CD1c-positive myeloid dendritic cell (primary cell): Measurements from ENCODE around the gene TMEM151B.
A peak's percentile ranks its signal among the peaks of the same experiment; 100 is the strongest.

Source experiments
- DNase-seq: peaks from one replicate; pipeline ENCODE4 v3.0.0-alpha.2; 2016; ENCODE audit errors: extremely low spot score

TMEM151B gene

DNA sequence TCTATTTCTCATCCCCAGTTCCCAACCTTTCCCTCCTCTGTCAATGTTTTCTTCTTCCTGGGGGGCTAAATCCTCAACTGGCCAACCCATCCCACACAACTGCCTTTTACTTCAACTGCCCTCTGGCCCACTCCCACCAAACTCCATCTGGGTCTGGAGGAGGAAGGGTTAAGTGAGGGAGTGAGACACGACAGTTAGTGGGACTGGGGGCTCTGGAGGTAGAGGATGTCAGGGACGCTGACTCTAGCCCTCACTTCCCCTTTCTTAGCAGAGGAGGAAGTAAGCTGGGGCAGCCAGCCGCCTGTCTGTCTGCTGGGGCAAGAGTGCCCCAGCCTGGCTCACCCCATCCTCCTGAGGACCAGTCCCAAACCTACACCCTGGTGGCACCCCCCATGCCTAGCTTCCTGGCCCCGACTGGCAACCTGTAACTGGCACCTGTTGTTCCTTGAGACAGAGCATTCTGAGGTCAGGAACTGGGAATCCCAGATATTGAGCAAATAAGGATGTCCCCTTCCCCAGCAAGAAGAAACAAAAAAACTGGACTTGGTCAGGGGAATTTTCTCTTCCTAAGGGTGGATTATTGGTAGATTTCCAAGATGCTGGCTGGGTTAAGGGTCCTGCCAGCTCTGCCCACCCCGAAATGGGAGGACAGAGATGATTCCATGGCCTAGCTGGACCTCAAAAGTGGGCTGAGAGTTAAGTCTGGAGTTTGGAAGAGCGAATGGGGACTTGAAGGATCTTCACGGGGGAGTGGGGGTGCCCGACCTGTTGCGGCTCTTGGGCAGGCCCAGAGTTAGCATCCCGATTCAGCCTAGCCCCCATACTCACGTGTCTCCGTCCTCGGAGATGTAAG is 5.9 kb upstream of the TMEM151B start:
- DNase-seq, result peak; percentile 83

GRCh38 chr6:44265007-44265721 is 5.1 kb upstream of the TMEM151B start, which contains the start of gene NFKBIE:
Gene NFKBIE, minus strand, starts transcription at chr6:44265551. Its CDS starts 205 bp downstream, at chr6:44265346.
- peak; percentile 98 for DNase-seq

- no peak for DNase-seq
Observed at GRCh38 chr6:44265722-44266233, 4.5 kb upstream of the TMEM151B start.

DNA sequence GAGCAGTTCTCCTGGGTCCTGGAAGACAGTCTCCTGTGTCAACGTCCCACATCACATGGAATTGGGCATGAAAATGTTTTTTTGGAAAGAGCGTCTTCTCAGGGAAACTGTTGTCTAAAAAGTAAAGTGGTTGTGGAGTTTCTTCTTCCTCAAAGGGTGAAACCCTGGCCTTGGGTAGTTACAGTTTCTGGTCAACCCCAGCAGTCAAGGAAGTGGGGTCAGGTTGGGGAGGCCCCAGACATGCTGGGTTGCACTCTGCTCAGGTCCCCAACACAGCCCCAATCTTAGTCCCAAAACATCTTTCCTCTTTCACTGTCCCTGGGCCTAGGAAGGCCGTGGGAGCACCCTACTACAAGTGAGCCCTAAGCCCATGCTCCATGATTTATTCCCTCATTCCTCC is 3.9 kb upstream of the TMEM151B start:
- no peak for DNase-seq

DNA sequence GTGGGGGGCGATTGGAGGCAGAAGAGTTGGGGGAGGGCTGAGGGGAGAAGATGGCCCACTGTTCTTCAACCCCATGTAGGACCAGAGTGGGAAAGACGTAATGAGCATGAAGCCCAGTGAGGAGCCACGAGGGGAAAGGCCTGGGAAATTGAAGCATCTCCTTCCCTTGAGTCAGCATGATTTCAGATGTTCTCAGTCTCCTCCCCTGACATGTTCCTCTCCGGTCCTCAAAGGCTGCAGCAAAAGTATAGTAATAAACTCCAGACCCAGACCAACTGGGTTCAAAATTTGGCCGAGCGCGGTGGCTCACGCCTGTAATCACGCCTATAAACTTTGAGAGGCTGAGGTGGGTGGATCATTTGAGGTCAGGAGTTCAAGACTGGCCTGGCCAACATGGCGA is 3.0 kb upstream of the TMEM151B start:
- no peak for DNase-seq

DNA sequence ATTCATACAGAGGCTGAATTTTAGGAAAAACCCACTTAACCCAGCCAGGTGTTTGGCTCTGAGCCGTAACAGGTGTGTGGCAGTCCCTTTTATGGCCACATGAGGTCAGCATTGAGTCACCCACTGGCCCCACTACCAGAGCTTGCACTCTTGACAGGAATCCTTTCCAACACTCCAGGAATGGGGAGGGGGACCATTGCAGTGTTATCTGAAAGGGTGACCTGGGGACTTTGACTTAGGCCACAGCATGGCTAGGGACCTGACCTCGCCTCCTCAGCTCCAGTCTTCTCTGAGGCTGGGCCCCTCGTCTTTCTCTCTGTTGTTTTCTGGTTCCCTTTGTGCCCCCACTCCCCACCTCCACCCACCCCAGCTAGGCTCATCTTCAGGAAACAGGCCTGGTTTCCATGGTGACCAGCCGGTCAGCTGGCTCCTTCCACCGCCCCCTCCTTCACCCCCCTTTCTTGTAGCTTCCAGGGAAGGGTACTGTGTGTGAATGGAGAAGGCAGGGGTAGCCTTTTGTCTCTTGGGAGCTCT is 2.1 kb upstream of the TMEM151B start:
- peak; percentile 60 for DNase-seq

DNA sequence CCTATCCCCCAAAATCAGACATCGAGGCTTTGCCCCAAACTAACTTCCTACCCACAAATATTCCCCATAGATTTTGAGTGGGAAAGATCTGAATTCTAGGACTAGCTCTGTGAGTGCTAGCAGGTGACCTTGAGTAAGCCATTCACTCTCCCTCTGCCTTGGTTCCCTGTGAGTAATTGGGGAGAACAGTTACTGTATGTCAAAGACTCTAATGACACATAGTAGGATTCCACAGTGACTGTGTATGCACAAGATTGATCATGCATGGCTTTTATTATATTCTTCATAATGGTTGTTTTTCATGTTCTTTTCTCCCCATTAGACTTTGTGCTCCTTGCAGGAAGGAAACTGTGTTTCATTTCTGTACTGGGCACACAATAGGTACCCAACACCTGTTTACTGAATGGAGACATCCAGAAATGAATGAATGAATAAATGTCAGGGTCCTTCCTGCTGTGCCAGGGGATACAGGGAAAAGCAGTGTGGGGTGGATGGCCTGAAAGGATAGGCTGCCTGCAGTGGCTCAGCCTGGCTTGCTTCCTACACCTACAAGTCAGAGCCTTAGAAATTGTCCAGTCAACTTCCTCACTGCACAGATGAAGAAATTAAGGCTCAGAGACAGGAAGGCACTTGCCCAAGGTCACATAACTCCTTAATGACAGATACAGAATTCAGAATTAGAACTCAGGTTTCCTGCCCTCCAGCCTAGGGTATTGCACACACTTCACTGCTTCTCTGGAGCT is 901 bp upstream of the TMEM151B start:
- DNase-seq, result peak; percentile 60

DNA sequence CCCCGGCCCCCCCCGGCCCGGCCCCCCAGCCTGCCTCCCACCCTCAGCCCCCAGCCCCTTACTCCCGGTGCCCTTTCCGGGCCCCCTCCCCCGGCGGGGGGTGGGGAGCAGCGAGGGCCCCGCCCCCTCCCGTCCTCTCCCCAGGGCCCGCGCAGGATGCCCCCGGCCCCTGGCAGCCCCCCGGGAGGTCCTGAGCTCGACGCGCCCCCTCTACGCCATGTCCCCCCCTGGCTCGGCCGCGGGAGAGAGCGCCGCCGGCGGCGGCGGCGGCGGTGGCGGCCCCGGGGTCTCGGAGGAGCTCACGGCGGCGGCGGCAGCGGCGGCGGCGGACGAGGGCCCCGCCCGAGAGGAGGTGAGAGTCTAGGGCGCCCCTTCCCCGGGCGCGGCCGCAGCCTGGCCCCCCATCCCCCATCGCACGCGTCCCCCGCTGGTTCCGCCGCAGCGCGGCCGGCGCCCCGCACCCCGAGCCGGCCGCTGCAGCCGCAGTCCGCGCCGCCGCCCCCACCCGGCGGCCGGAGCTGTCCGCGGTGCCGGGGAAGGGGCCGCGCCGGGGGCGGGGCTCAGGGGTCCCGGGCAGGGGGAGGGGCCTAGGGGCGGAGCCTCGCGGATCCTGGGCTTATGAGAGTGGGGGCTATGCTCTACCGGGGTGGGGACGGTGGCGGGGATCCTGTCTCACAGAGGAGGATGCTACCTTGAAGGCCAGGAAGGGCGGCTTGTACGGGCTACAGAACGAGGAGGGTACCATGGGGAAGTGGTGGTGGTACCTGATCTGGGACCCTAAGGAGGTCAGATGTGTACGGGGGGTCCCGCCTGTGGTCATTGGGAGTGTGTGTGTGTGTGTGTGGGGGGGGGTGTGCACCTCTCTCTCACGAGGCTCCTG is 516 bp downstream of the TMEM151B start:
- no peak for DNase-seq

DNA sequence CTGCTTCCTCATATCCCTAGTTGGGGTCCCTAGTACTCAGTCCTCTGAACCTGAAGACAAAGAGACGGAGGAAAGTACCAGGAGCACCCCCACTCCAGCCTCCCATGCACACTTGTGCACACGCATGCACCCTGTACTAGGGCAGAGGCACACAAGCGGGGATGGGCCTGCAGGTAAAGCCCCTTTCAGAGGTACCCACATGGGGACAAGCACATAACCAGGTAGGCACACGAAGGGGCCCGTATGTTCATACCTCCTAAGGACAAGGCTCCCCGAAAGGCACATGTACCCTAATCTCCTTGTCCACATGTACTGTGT is 1.1 kb downstream of the TMEM151B start:
- no peak for DNase-seq

DNA sequence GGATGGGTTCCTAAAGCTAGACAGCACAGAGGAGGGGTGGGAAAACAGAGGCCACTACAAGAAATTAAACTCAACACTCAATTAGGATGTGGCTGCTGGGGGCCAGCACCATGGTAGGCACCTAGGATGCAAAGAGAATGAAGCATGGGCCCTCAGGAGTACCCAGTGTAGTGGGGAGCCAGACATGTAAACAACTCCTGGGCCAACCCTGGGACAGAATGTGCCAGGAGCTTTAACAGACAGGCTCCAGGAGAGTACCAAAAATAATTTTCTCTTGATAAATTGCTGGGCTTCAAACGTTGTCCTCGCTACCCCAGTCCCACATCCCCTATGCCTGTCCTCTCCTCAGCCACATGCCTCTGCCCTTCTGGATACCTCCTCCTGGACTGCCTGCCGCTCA is 1.7 kb downstream of the TMEM151B start:
- no peak for DNase-seq

DNA sequence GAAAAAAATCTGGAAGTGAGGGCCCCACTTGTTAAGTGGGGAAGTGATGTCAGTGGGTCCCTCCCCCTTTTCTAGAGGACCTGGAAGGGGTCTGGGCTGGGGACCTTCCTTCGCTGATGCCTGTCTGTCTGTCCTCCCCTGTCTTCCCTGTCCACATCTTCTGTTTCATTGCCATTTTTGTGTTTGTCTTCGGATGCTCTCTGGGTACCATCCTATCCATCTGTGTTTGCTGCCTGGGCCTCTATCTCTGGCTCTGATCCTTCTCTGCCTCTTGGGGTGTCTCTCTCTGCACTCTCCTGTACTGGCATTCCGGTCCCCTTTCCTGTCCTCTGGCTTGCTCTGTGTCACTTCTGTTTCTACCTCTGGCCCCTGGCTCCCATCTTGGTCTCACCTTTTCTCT is 2.3 kb downstream of the TMEM151B start:
- no peak for DNase-seq

DNA sequence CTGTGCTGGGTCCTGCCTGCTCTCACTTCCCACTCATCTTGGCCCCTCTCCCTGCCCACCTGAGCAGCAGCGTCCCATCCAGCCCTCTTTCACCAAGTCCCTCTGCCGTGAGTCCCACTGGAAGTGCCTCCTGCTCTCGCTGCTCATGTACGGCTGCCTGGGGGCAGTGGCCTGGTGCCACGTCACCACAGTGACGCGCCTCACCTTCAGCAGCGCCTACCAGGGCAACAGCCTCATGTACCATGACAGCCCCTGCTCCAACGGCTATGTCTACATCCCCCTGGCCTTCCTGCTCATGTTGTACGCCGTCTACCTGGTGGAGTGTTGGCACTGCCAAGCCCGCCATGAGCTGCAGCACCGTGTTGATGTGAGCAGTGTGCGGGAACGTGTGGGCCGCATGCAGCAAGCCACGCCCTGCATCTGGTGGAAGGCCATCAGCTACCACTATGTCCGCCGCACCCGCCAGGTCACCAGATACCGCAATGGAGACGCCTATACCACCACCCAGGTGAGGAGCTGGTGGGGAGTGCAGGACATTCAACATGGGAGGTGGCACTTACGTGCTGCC is 2.8 kb downstream of the TMEM151B start:
- DNase-seq, result no peak

- no peak for DNase-seq
Observed at GRCh38 chr6:44273617-44274016, 3.4 kb downstream of the TMEM151B start.

DNA sequence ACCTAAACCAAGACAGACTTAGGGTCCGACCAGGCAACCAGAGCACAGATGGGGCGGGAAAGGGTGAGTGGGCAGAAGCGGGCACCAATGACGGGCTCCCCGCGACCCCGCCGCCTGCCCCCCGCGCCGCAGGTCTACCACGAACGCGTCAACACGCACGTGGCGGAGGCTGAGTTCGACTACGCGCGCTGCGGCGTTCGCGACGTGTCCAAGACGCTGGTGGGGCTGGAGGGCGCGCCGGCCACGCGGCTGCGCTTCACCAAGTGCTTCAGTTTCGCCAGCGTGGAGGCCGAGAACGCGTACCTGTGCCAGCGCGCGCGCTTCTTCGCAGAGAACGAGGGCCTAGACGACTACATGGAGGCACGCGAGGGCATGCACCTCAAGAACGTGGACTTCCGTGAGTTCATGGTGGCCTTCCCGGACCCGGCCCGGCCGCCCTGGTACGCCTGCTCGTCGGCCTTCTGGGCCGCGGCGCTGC is 5.1 kb downstream of the TMEM151B start:
- DNase-seq, result no peak

- DNase-seq, result peak; percentile 58
Observed at GRCh38 chr6:44275749-44276648, 5.7 kb downstream of the TMEM151B start.

GRCh38 chr6:44276667-44277640 is 6.7 kb downstream of the TMEM151B start:
- no peak for DNase-seq

DNA sequence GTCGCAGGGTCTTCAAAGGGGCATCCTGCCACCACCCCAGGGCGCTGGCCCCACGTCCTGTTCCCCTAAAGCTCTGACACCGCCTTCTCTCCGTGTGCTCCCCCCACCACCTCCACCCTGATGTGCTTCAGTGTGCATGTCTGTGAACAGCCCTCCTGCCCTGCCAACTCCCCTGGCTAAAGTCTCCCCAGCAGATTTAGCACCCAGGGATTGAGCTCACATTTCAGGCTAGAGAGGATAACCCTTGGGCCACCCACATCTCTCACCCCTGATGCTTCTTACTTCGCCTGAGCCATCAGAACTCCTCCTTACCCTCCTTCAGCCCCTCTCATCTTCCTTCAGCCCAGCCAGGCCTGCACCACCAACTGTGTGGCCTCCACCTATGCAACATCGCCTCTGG is 7.5 kb downstream of the TMEM151B start:
- no peak for DNase-seq

GRCh38 chr6:44278315-44278714 is 8.1 kb downstream of the TMEM151B start:
- DNase-seq, result no peak
